CD4-positive, alpha-beta T cell (primary cell): ENCODE data around the gene MPP1. TPM values are rescaled to one million over a fixed set of nuclear protein-coding genes. Genes with fewer than 3 reads are reported as not detected.

Source experiments
- ATAC-seq: fragments of 200-7000 bp; cut with Tn5 transposase; one replicate; pipeline ENCODE4 v1.10.0; 2022; ENCODE audit warnings: mild to moderate bottlenecking; ENCODE audit not compliant: poor library complexity
- CTCF ChIA-PET: fragments of 350-600 bp; sonication (Branson Sonifier 250); formaldehyde crosslinking; loops from one replicate; lab custom pipeline; 2021; ENCODE audit warnings: antibody characterized with exemption, inconsistent platforms; lab: Charles Lee
- POLR2A ChIA-PET: fragments of 350-600 bp; sonication (Branson Sonifier 250); formaldehyde crosslinking; loops from one replicate; lab custom pipeline; 2021; ENCODE audit warnings: antibody characterized with exemption, inconsistent platforms; lab: Charles Lee
- DNase-seq, 14 experiments: peaks; one replicate each; pipeline ENCODE4 v3.0.0-alpha.2; 2013 to 2020; ENCODE audit warnings: mixed read lengths in 2 of 14
- H3K27ac ChIP-seq, 2 donors: one replicate each; pipeline versions ENCODE4 v1.5.1 to v1.7.0; 2013; ENCODE audit warnings: low read length in 2 of 2, low read depth in 1 of 2, mild to moderate bottlenecking in 1 of 2
- H3K27me3 ChIP-seq, 2 experiments: 1 replicate in 1 of 2; 2 replicates in 1 of 2; pipeline versions ENCODE4 v1.6.1 to v1.7.0; 2013; ENCODE audit warnings: low read length in 2 of 2, control low read depth in 1 of 2, mild to moderate bottlenecking in 1 of 2, moderate library complexity in 1 of 2; ENCODE audit not compliant: insufficient read depth in 2 of 2, control insufficient read depth in 1 of 2
- H3K36me3 ChIP-seq: one replicate; pipeline ENCODE4 v1.6.1; 2013; ENCODE audit warnings: low read length, control low read depth; ENCODE audit not compliant: insufficient read depth
- H3K4me1 ChIP-seq: one replicate; pipeline ENCODE4 v1.6.1; 2013; ENCODE audit warnings: low read length, control low read depth; ENCODE audit not compliant: insufficient read depth
- H3K4me3 ChIP-seq: one replicate; pipeline ENCODE4 v1.5.1; 2013; ENCODE audit warnings: mild to moderate bottlenecking, low read length, moderate library complexity
- H3K9me3 ChIP-seq, 2 experiments: 1 replicate in 1 of 2; 2 replicates in 1 of 2; pipeline versions ENCODE4 v1.6.1 to v1.7.0; 2013; ENCODE audit warnings: low read length in 2 of 2, mild to moderate bottlenecking in 2 of 2, control low read depth in 1 of 2, moderate library complexity in 1 of 2; ENCODE audit not compliant: control insufficient read depth in 1 of 2, insufficient read depth in 1 of 2
- H3K27ac Mint-ChIP-seq: one replicate; pipeline ENCODE4 v1.8.0; 2020; ENCODE audit warnings: mixed read lengths
- H3K27me3 Mint-ChIP-seq: one replicate; pipeline ENCODE4 v1.8.0; 2021; ENCODE audit warnings: mixed read lengths
- H3K36me3 Mint-ChIP-seq: one replicate; pipeline ENCODE4 v1.8.0; 2021; ENCODE audit warnings: low read depth, mixed read lengths
- H3K4me1 Mint-ChIP-seq: one replicate; pipeline ENCODE4 v1.8.0; 2021; ENCODE audit warnings: low read depth, mixed read lengths
- H3K4me3 Mint-ChIP-seq: one replicate; pipeline ENCODE4 v1.8.0; 2020; ENCODE audit warnings: mild to moderate bottlenecking, mixed read lengths
- H3K9me3 Mint-ChIP-seq: one replicate; pipeline ENCODE4 v1.8.0; 2020; ENCODE audit warnings: mixed read lengths
- CTCF ChIP-seq: fragments of 200-600 bp; IDR thresholded peaks from one replicate; pipeline ENCODE4 v1.8.0; 2022; ENCODE audit warnings: antibody characterized with exemption, mild to moderate bottlenecking
- intact Hi-C, 2 experiments: fragments of 100-400 bp; cut with DNase I in 1 of 2; cut with micrococcal nuclease in 1 of 2; formaldehyde crosslinking; loops; one replicate each; pipeline versions ENCODE4 v1.15.1 to v1.9.0; 2023 to 2025; cut with DNase I, micrococcal nuclease
- polyA plus RNA-seq, 2 donors: library from polyadenylated mRNA; unstranded; fragments of 120-200 nt; gene quantifications; one replicate each; pipeline ENCODE4 v1.2.1, GENCODE V29; 2013
- total RNA-seq, 174 experiments: library from RNA in 2 of 174; stranded (reverse) in 2 of 174; gene quantifications; one replicate each; pipeline ENCODE4 v1.2.3 and lab custom pipeline; 2021 to 2026

MPP1 gene
- total RNA-seq (10 to 100 TPM; 10.7 to 13.1 TPM), total RNA-seq (lab: John Stamatoyannopoulos, UW) (5.0 to 40.7 (median 14.7) reads per million in 172 experiments)
- 16.8 TPM for polyA plus RNA-seq (2013, experiment 1 of 2)
- polyA plus RNA-seq (2013, experiment 2 of 2): 20.4 TPM

- H3K9me3 Mint-ChIP-seq: no peaks in the 10 kb centered on the region
- H3K9me3 ChIP-seq: no peaks in the 10 kb centered on the region
- ATAC-seq: peak; percentile 98
- H3K4me1 ChIP-seq: peaks cover 36% of the 10 kb centered on the region
- peaks cover 45% of the 10 kb centered on the region for H3K4me1 Mint-ChIP-seq
- peak within 1 kb of the TSS; percentile 88 for H3K4me3 Mint-ChIP-seq
- H3K4me3 ChIP-seq: peak within 1 kb of the TSS; percentile 80
- CTCF ChIA-PET: interaction anchor here (1.4 kb wide), 1 partner anchor 28 kb away, joined by 3 read pairs; no protein-coding TSS in a partner anchor
- no peak for TF ChIP-seq CTCF
- no peaks in the 10 kb centered on the region for H3K27me3 ChIP-seq
- H3K27ac Mint-ChIP-seq: peak within 1 kb of the TSS; percentile 40
- no peaks in the 10 kb centered on the region for H3K36me3 ChIP-seq
- intact Hi-C loops: loop anchor here in 1 of 2 experiments (2.0 to 5.0 kb wide), 2 partner anchors 42 to 267 kb away; partner anchors contain the start of genes BRCC3, CMC4, DKC1 and MTCP1
- no peaks in the 10 kb centered on the region for H3K27me3 Mint-ChIP-seq
- H3K27ac ChIP-seq: no peak within 1 kb of the TSS
- peak; percentile 50 to 88 (median 68) for DNase-seq
- POLR2A ChIA-PET: interaction anchor here (0.8 to 1.8 kb wide), 3 partner anchors 22 to 54 kb away, joined by 4 to 17 read pairs (median 5); partner anchors contain the start of genes DKC1 and GAB3
- no peaks in the 10 kb centered on the region for H3K36me3 Mint-ChIP-seq
Measured at GRCh38 chrX:154804957-154805695, at the start of gene MPP1. MPP1 (minus strand) TSS chrX:154805485; CDS start chrX:154805373, 112 bp downstream.

- no peak overlapping the region for H3K27ac Mint-ChIP-seq
- intact Hi-C loops: no loop called here
- POLR2A ChIA-PET: no interaction called here
- Histone ChIP-seq H3K27ac (no peak overlapping the region), H3K9me3 (no peaks in the 10 kb centered on the region), H3K27me3 (no peaks in the 10 kb centered on the region), H3K36me3 (no peaks in the 10 kb centered on the region), H3K4me3 (no peak overlapping the region), H3K4me1 (no peaks in the 10 kb centered on the region)
- ATAC-seq (no peak), DNase-seq (no peak)
- TF ChIP-seq CTCF: no peak
- H3K36me3 Mint-ChIP-seq: no peaks in the 10 kb centered on the region
- CTCF ChIA-PET: no interaction called here
- no peaks in the 10 kb centered on the region for H3K27me3 Mint-ChIP-seq
- H3K4me1 Mint-ChIP-seq: no peaks in the 10 kb centered on the region
- no peaks in the 10 kb centered on the region for H3K9me3 Mint-ChIP-seq
- no peak overlapping the region for H3K4me3 Mint-ChIP-seq
Measured at GRCh38 chrX:154850957-154851611, 45.8 kb upstream of the MPP1 start.

GRCh38 chrX:154840856-154841255 is 35.6 kb upstream of the MPP1 start:
- Mint-ChIP-seq H3K4me3 (no peak overlapping the region), H3K27ac (no peak overlapping the region), H3K4me1 (no peaks in the 10 kb centered on the region), H3K9me3 (no peaks in the 10 kb centered on the region), H3K27me3 (no peaks in the 10 kb centered on the region), H3K36me3 (no peaks in the 10 kb centered on the region)
- ChIA-PET POLR2A (no interaction called here), CTCF (no interaction called here)
- no peaks in the 10 kb centered on the region for H3K36me3 ChIP-seq
- H3K9me3 ChIP-seq: no peaks in the 10 kb centered on the region
- H3K27me3 ChIP-seq: no peaks in the 10 kb centered on the region
- DNase-seq: peak in 5 of 14 experiments; percentile 1 to 66 (median 58)
- H3K4me3 ChIP-seq: no peak overlapping the region
- H3K27ac ChIP-seq: no peak overlapping the region
- intact Hi-C loops: loop anchor here in 1 of 2 experiments (2.0 to 10.0 kb wide), 2 partner anchors 78 to 126 kb away; partner anchors contain the start of gene DKC1
- ATAC-seq: peak; percentile 68
- peak; percentile 65 for TF ChIP-seq CTCF
- no peaks in the 10 kb centered on the region for H3K4me1 ChIP-seq
